GM18868 (cell line): ENCODE measurements around the gene MTMR1.

ENCODE experiments used
- ATAC-seq: cut with Tn5 transposase; IDR thresholded peaks from one replicate; pipeline ENCODE4 v1.9.1; 2021; ENCODE audit warnings: mild to moderate bottlenecking, moderate library complexity; ENCODE audit not compliant: unreplicated experiment

MTMR1 gene

DNA sequence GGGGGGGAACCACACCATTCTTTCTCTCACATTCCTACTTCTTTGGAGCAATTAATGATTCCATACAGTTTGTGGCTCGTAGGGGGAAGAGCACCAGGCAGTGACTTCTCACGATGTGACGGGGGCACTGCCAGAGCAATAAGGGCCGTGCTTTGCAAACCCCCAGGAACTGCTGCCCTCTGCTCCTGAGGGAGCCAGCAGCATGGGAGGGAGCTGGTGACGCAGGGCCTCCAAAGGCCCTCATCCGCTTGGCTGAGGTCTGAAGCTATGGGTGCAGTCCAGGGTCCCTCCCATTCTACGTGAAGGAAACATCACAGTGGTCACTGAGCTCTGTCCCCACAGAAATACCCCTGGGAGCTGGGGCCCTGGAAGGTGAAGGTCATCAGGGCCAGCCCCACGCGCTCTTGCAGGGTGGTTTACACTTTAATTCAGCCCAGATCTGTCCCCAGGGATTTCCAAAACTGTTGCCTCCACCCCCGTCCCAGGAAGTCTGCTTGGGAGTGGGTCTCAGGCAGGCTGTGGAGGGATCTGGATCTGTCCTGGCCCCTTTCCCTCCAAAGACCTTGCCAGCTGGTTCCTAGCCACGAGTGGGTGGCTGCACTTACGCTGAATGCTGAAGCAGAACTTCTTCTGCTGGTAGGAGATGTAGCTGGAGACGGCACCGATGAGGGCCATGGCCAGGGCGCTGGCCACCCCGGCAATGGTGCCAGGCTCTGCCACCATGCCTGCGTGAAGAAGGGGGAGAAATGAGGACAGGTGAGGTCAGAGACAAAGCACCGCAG lies 82.6 kb downstream of the MTMR1 start:
- ATAC-seq, result no peak

DNA sequence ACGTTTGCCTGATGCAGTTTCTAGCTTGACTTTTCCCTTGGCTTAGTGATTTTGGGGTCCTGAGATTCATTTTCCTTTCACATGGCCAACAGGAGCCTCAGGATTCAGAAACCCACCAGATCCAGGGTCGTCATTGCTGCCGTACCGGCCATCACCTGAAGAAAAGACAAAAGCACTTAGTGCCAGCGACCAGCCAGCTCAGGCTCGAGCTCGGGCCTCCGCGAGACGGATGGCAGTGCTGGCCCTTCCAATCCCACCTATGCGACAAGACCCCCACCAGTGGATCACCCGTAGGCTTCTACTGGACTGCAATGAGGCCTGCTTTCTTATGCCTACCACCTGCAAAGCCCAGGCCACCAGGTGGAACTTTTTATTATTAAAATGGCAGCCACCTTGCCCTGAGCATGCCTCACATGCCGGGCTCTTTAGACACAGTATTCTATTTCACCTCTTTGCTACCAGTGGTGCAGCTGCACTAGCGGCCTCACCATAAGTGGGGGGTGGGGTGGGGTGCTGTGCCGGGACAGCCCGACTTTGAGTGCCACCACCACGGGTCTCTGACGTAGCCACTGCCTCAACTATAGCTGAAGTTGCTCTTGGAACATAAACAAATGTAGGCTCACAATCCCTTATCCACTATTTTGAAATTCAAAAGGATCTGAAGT lies 84.3 kb downstream of the MTMR1 start:
- ATAC-seq, result no peak

DNA sequence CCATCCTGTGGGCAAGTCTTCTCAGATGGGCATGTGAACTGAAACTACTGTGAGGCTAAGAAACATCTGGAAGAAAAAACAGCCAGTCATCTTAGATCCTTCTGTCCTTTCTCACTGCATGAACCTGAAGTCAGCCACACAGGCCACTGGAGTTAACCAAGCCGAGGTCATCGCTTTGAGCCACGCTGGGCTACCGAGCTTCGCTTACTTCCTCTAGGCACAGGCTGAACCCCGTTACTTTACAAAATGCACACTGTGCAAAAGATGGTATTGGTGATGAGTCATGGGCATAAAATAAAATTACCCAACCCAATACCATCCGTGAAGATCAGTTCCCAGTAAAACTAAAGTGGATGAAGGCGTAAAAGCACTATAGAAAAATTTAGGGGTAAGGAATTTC lies 86.2 kb downstream of the MTMR1 start:
- ATAC-seq, result no peak

DNA sequence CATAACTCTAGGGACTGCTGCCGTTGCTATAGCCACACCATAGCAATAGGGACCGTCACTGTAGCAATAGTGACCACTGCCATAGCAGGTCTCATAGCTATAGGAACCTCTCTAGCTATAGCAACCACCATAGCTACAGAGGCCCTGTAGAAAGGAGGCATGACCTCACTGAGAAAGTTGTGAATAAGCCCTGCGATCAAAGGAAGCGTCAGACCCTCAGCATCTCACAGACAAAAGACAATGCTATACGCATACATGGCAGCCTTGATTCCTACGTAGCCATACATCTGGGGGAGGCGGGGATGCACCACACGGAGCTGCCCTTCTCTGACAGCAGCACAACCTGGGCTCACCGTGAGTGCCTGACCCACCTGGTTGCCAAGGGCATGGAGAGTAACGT lies 88.5 kb downstream of the MTMR1 start:
- ATAC-seq, result no peak

DNA sequence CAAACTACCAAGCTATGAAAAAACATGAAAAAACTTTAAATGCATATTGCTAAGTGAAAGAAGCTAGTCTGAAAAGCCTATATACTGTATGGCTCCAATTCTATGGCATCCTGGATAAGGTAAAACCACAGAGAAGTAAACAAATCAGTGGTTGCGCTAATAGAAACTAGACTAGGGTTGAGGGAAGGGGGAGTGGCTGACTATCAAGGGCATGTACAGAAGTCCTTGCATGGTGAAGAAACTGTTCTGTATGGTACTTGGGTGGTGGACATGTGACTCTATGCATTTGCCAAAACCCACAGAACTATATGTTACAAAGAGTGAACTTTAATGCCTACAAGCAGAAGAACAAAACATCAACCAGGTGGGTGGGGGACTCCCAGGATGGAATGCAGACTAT lies 96.8 kb downstream of the MTMR1 start:
- no peak for ATAC-seq

DNA sequence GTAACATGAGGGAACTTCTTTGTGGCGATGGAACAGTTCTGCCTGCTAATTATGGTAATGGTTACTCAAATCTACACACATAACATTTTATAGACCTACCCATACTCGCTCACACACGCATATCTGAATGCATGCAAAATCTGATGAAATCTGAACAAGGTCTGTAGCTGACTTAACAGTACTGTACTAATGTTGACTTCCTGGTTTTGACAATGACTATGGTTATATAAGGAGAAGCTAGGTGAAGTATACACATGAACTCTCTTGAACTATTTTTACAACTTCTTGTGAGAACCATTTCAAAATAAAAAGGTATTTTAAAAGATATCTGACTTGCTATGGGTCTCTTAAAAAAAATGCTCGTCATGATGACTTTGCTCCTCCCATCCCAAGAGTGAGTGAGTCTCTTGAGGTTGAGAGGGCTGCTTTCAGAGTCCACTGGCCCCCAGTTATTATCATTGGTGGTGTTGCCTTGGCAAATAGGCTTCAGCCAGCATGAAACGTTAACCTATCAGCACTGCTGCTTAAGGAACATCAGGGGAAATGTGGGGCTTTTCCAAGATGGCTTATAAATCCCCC lies 99.8 kb downstream of the MTMR1 start:
- no peak for ATAC-seq

DNA sequence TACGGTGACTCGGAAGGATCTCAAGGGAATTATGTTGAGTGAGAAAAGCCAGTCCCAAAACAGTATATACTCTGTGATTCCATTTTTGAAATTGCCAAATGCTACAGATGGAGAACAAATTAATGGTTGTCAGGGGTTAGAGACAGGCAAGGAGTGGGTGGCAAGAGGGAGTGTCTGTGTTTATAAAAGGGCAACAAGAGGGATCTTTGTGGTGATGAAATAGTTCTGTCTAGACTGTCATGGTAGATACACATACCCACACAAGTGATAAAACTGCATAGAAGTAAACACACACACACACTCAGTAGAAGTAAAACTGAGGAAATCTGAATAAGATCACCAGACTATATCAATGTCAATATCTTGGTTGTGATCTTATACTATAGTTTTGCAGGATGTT lies 112.5 kb downstream of the MTMR1 start:
- no peak for ATAC-seq

DNA sequence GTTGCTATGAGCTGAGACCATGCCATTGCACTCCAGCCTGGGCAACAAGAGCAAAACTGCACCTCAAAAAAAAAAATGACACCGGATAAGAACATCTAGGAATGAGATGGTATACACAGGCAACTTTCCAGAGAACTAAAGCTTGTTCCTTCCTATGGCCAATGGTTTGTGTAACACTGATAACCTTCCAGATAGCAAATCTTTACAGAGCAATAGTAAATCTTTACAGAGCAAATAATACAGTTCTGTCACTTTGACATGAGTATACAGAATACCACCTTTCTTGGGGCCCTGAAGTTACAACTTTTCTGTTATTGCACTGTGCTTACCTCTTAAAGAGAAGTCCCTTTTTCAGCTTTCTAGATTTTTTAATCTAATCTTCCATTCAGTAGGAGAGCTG lies 113.6 kb downstream of the MTMR1 start:
- ATAC-seq, result no peak

DNA sequence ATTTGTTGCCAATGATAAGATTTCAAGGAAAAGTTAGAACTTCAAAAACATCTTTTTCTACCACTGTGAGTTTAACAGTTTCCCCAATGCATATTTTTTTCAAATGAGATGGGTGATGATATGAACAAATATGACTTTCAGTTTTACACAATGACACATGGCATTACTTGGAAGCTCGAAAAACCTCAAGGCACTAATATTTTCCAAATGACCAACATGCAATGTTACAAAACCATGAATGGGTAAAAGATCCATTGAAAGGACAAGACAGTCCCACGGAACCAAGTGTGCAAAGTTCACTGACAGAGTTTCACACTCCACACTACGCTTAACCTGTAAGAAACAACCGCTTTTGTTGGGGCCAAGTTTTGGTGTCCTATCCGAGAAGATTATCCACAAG lies 120.7 kb downstream of the MTMR1 start:
- ATAC-seq, result no peak
